Breast epithelium (tissue), 3 donors: ENCODE data around the gene AKAP9.

Experiments
- POLR2A ChIP-seq: fragments of 450-650 bp; IDR thresholded peaks from one replicate; pipeline ENCODE4 v1.6.1; 2016; ENCODE audit warnings: antibody characterized with exemption, mild to moderate bottlenecking, moderate library complexity
- POLR2AphosphoS5 ChIP-seq, 3 donors: sonication (generic); formaldehyde crosslinking; IDR thresholded peaks; one replicate each; pipeline ENCODE4 v1.6.1; 2017; ENCODE audit warnings: antibody characterized with exemption in 3 of 3
- TF ChIP-seq, protein P1 (sequence below), 3 donors: fragments of 450-650 bp; IDR thresholded peaks; one replicate each; pipeline ENCODE4 v1.5.1; 2016 to 2017; ENCODE audit warnings: antibody characterized with exemption in 3 of 3, mild to moderate bottlenecking in 3 of 3, moderate library complexity in 3 of 3

DNA sequence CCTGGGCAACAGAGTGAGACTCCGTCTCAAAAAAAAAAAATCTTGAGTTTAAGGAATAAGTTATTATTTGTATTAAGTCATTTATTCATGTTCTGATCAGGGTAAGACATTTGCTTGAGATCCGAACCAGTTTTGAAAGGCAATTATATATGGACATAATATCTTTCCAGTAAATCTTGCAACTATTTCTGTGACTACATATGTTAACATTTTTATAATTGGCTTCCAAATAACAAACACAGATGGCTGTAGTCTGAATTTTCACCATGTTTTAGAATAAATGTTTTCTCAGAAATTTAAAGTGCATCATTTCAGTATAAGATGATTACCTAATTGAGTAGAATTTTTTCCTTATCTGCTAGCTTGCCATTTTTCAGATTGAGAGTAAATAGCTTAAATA lies 21.2 kb downstream of the AKAP9 start:
- TF ChIP-seq POLR2A (no peak), POLR2AphosphoS5 (IDR thresholded peaks at IDR 0.05) (no peak)
- TF ChIP-seq, protein P1, sequence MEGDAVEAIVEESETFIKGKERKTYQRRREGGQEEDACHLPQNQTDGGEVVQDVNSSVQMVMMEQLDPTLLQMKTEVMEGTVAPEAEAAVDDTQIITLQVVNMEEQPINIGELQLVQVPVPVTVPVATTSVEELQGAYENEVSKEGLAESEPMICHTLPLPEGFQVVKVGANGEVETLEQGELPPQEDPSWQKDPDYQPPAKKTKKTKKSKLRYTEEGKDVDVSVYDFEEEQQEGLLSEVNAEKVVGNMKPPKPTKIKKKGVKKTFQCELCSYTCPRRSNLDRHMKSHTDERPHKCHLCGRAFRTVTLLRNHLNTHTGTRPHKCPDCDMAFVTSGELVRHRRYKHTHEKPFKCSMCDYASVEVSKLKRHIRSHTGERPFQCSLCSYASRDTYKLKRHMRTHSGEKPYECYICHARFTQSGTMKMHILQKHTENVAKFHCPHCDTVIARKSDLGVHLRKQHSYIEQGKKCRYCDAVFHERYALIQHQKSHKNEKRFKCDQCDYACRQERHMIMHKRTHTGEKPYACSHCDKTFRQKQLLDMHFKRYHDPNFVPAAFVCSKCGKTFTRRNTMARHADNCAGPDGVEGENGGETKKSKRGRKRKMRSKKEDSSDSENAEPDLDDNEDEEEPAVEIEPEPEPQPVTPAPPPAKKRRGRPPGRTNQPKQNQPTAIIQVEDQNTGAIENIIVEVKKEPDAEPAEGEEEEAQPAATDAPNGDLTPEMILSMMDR (IDR thresholded peaks at IDR 0.05), result no peak
